Measurements from ENCODE around the gene ZNF503.

Gene ZNF503

GRCh38 chr10:75400771-75401568, 594 bp downstream of the ZNF503 start:
- Histone ChIP-seq H3K27ac (no peak overlapping the region), H3K36me3 (ENCODE audit: insufficient read depth, low read length) (no peaks in the 10 kb centered on the region), H3K9me3 (ENCODE audit: low read depth, low read length) (no peaks in the 10 kb centered on the region), H3K9ac (ENCODE audit: insufficient read length) (peak overlapping the region; percentile 49), H3K4me3 (peak overlapping the region; percentile 84)
- no peak for DNase-seq (ENCODE audit: low read depth, low spot score)
- TF ChIP-seq POLR2AphosphoS5 (IDR thresholded peaks at IDR 0.05; ENCODE audit: borderline replicate concordance, low read depth, low read length) (no peak), FOXP2 (optimal IDR thresholded peaks at IDR 0.05; ENCODE audit: control extremely low read depth, extremely low read length, insufficient read depth) (no peak), EZH2 (IDR thresholded peaks at IDR 0.05) (no peak)

DNA sequence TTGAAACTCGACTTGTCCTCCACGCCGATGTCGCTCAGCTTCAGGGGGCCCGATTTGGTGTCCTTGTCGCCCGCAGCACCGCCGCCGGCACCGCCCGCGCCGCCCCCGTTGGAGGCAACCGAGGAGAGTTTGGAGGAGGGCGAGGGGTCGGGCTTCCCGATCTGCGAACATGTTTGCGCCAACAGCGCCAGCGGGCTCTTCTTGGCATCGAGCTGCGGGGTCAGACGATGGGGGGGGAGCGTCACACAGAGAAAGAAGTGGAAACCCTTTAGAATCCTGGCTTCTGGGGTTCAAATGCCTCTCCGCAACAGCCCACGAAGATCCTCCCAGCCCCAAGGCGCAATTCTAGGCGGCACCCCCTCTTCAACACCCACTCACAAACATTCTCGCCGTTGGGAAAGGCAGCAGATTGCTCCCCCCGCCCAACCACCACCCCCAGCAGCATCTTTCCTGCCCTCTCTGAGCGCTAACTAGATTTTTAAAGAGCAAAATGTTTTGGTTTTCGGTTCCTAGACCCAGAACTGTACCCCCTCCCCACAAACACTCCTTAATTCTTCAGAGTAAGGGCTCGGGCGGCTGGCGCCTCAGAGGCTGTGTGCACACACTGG, 1.3 kb downstream of the ZNF503 start:
- Histone ChIP-seq H3K9me3 (ENCODE audit: low read depth, low read length) (no peaks in the 10 kb centered on the region), H3K9ac (ENCODE audit: insufficient read length) (peak overlapping the region; percentile 15), H3K4me3 (peak overlapping the region; percentile 84), H3K27ac (no peak overlapping the region), H3K36me3 (ENCODE audit: insufficient read depth, low read length) (no peaks in the 10 kb centered on the region)
- no peak for TF ChIP-seq EZH2 (IDR thresholded peaks at IDR 0.05)
- no peak for TF ChIP-seq POLR2AphosphoS5 (IDR thresholded peaks at IDR 0.05; ENCODE audit: borderline replicate concordance, low read depth, low read length)
- no peak for TF ChIP-seq FOXP2 (optimal IDR thresholded peaks at IDR 0.05; ENCODE audit: control extremely low read depth, extremely low read length, insufficient read depth)
- DNase-seq (ENCODE audit: low read depth, low spot score) = no peak

- Histone ChIP-seq H3K4me3 (peak overlapping the region; percentile 84), H3K27ac (no peak overlapping the region), H3K9ac (ENCODE audit: insufficient read length) (no peak overlapping the region)
These were observed 2.0 kb downstream of the ZNF503 start for GRCh38 chr10:75399461-75400162.

DNA sequence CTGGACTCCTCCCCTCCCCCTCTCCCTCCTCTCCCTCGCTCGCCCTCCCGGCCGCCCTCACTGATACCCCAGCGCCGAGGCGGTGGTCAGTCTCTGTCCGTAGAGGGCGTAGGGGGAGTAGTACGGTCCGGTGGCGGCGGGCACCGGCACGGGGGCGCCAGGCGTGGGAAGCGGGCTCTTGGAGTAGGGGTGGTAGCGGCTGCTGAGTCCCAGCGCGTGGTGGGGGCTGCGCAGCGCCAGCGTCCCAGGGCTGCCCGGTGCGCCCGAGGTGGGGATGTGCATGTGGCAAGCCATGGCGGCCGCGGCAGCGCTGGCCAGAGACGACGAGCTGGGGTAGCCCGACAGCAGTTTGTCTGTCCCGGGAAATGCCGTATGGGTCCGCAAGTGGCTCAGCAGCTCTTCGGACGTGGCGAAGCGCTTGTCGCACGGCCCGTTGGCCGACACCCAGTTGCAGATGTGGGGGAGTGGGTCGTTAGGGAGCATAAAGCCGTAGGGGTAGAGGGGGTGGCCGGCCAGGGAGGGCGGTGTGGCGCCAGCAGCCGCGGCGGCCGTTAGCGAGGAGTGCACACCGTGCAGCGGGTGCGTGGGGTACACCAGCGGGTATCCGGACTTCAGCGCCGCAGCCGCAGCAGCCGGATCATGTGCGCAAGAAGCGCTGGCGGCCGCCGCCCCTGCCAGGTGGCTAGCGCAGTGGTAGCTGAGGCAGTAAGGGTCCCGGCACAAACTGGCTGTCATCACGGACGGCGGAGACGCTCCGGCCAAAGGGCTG, 2.7 kb downstream of the ZNF503 start:
- TF ChIP-seq POLR2AphosphoS5 (IDR thresholded peaks at IDR 0.05; ENCODE audit: borderline replicate concordance, low read depth, low read length) = no peak
- TF ChIP-seq FOXP2 (optimal IDR thresholded peaks at IDR 0.05; ENCODE audit: control extremely low read depth, extremely low read length, insufficient read depth) = no peak
- no peak for TF ChIP-seq EZH2 (IDR thresholded peaks at IDR 0.05)
- Histone ChIP-seq H3K9ac (ENCODE audit: insufficient read length) (no peak overlapping the region), H3K4me3 (no peak overlapping the region), H3K36me3 (ENCODE audit: insufficient read depth, low read length) (no peaks in the 10 kb centered on the region), H3K9me3 (ENCODE audit: low read depth, low read length) (no peaks in the 10 kb centered on the region), H3K27ac (no peak overlapping the region)
- no peak for DNase-seq (ENCODE audit: low read depth, low spot score)

More at GRCh38 chr10:75399461-75400162, 2.0 kb downstream of the ZNF503 start:
- TF ChIP-seq FOXP2 (optimal IDR thresholded peaks at IDR 0.05; ENCODE audit: control extremely low read depth, extremely low read length, insufficient read depth) = no peak
- no peak for TF ChIP-seq EZH2 (IDR thresholded peaks at IDR 0.05)
- TF ChIP-seq POLR2AphosphoS5 (IDR thresholded peaks at IDR 0.05; ENCODE audit: borderline replicate concordance, low read depth, low read length) = no peak
- no peaks in the 10 kb centered on the region for H3K9me3 ChIP-seq (ENCODE audit: low read depth, low read length)
- DNase-seq (ENCODE audit: low read depth, low spot score) = no peak
- H3K36me3 ChIP-seq (ENCODE audit: insufficient read depth, low read length) = no peaks in the 10 kb centered on the region

GRCh38 chr10:75398200-75398691, 3.3 kb downstream of the ZNF503 start:
- no peak overlapping the region for H3K4me3 ChIP-seq
- no peaks in the 10 kb centered on the region for H3K36me3 ChIP-seq (ENCODE audit: insufficient read depth, low read length)
- H3K27ac ChIP-seq = no peak overlapping the region
- no peak for DNase-seq (ENCODE audit: low read depth, low spot score)
- no peak overlapping the region for H3K9ac ChIP-seq (ENCODE audit: insufficient read length)
- no peaks in the 10 kb centered on the region for H3K9me3 ChIP-seq (ENCODE audit: low read depth, low read length)
- TF ChIP-seq POLR2AphosphoS5 (IDR thresholded peaks at IDR 0.05; ENCODE audit: borderline replicate concordance, low read depth, low read length) (no peak), EZH2 (IDR thresholded peaks at IDR 0.05) (no peak), FOXP2 (optimal IDR thresholded peaks at IDR 0.05; ENCODE audit: control extremely low read depth, extremely low read length, insufficient read depth) (no peak)

GRCh38 chr10:75397496-75398199, 3.9 kb downstream of the ZNF503 start:
- no peak for DNase-seq (ENCODE audit: low read depth, low spot score)
- TF ChIP-seq EZH2 (IDR thresholded peaks at IDR 0.05) (no peak), POLR2AphosphoS5 (IDR thresholded peaks at IDR 0.05; ENCODE audit: borderline replicate concordance, low read depth, low read length) (no peak), FOXP2 (optimal IDR thresholded peaks at IDR 0.05; ENCODE audit: control extremely low read depth, extremely low read length, insufficient read depth) (no peak)
- Histone ChIP-seq H3K27ac (no peak overlapping the region), H3K9me3 (ENCODE audit: low read depth, low read length) (no peaks in the 10 kb centered on the region), H3K9ac (ENCODE audit: insufficient read length) (no peak overlapping the region), H3K4me3 (no peak overlapping the region), H3K36me3 (ENCODE audit: insufficient read depth, low read length) (no peaks in the 10 kb centered on the region)
